ENCODE data around the gene FRA10AC1. TPM values are rescaled to one million over a fixed set of nuclear protein-coding genes. Genes with fewer than 3 reads are reported as not detected.

FRA10AC1 gene
- total RNA-seq, 1 experiment from 2014 or later, result 12.4 TPM

- no peak overlapping the region for H4K8ac ChIP-seq (replicated peaks; ENCODE audit: insufficient read length, low read depth, low read length)
- no peak overlapping the region for H2AFZ ChIP-seq (ENCODE audit: low read length)
- no peak overlapping the region for H2AK5ac ChIP-seq (ENCODE audit: insufficient read length, low read length)
- no peak overlapping the region for H3K18ac ChIP-seq (ENCODE audit: insufficient read length, low read depth, low read length)
- no peak overlapping the region for H2BK20ac ChIP-seq (ENCODE audit: low read depth, low read length, poor library complexity, severe bottlenecking)
- H3K9me3 ChIP-seq (ENCODE audit: control insufficient read depth, low read depth, low read length), result no peaks in the 10 kb centered on the region
- H3T11ph ChIP-seq (ENCODE audit: low read length), result no peak overlapping the region
- H3K56ac ChIP-seq (ENCODE audit: insufficient read length, low read depth, low read length), result no peak overlapping the region
- H3K4ac ChIP-seq (ENCODE audit: low read depth, low read length), result no peak overlapping the region
- H3K4me1 ChIP-seq (ENCODE audit: insufficient read depth, low read length), result no peaks in the 10 kb centered on the region
- no peaks in the 10 kb centered on the region for H3K79me2 ChIP-seq (ENCODE audit: insufficient read depth, low read length)
- H2BK120ac ChIP-seq (ENCODE audit: low read depth, low read length, poor library complexity, severe bottlenecking), result no peak overlapping the region
- no peak for TF ChIP-seq CTCF (conservative IDR thresholded peaks at IDR 0.05)
- Mint-ChIP-seq H3K27ac (no peak overlapping the region), H3K9me3 (no peaks in the 10 kb centered on the region), H3K27me3 (ENCODE audit: low read depth) (peaks cover 3% of the 10 kb centered on the region), H3K4me3 (peak overlapping the region in 1 of 2 experiments; percentile 48; a peak in 1 of 5 replicates), H3K36me3 (ENCODE audit: insufficient read depth in 1 of 3, low read depth in 3 of 3) (no peaks in the 10 kb centered on the region), H3K4me1 (peaks cover 3 to 6% of the 10 kb centered on the region in 2 experiments; a peak in 3 of 4 replicates)
- H3K4me2 ChIP-seq (ENCODE audit: insufficient read depth, insufficient read length, low read length), result no peak overlapping the region
- no peaks in the 10 kb centered on the region for H3K23me2 ChIP-seq (ENCODE audit: insufficient read length, low read depth, low read length, poor library complexity, severe bottlenecking)
- H2BK15ac ChIP-seq (ENCODE audit: low read depth, low read length), result no peak overlapping the region
- no peak for DNase-seq
- H3K27ac ChIP-seq (ENCODE audit: insufficient read length, low read depth, low read length), result no peak overlapping the region
- no peaks in the 10 kb centered on the region for H4K20me1 ChIP-seq (ENCODE audit: control insufficient read depth, insufficient read depth, insufficient read length)
- H4K91ac ChIP-seq (ENCODE audit: insufficient read length, low read depth, low read length), result no peak overlapping the region
- H2BK12ac ChIP-seq (ENCODE audit: insufficient read length, low read depth, low read length), result no peak overlapping the region
- H3K14ac ChIP-seq (ENCODE audit: insufficient read depth, low read length), result no peak overlapping the region
- H3K9ac ChIP-seq (ENCODE audit: extremely low read depth, insufficient read length, low read length), result no peak overlapping the region
- H2BK5ac ChIP-seq (ENCODE audit: insufficient read length, low read length), result no peak overlapping the region
- H3K27me3 ChIP-seq (ENCODE audit: insufficient read depth, low read length), result no peaks in the 10 kb centered on the region
- WGBS (ENCODE audit: extremely low coverage, insufficient read length, low lambda C conversion rate), result no CpG with 5 or more reads among the region's 15 CpGs
- no peak overlapping the region for H3K23ac ChIP-seq (ENCODE audit: insufficient read length, low read depth, low read length)
- H4K5ac ChIP-seq (ENCODE audit: insufficient read length, low read depth, low read length), result no peak overlapping the region
- no peaks in the 10 kb centered on the region for H3K79me1 ChIP-seq (ENCODE audit: insufficient read depth, low read depth, low read length, poor library complexity, severe bottlenecking)
These were observed 71.5 kb downstream of the FRA10AC1 start for GRCh38 chr10:93630625-93631557.
